IMR-90 (cell line): ENCODE results near the gene SLC9A9. TPM values are rescaled to one million over a fixed set of nuclear protein-coding genes. Genes with fewer than 3 reads are reported as not detected.

Source experiments
- ATAC-seq: fragments of 200-7000 bp; cut with Tn5 transposase; 2 replicates; pipeline ENCODE4 v1.9.1; 2020; ENCODE audit warnings: low read depth, mild to moderate bottlenecking, moderate library complexity
- BruUV-seq: library from RNA; stranded (reverse); fragments of 400-500 nt; replicated peaks from 2 replicates; lab custom pipeline; 2021; lab: Mats Ljungman, UMichigan
- CTCF ChIA-PET: fragments of 300-600 bp; formaldehyde crosslinking; extraction: SDS; loops from one replicate; lab custom pipeline; 2021; ENCODE audit warnings: antibody characterized with exemption; lab: Yijun Ruan, JAX
- POLR2A ChIA-PET: fragments of 300-600 bp; sonication (Branson Sonifier 250); formaldehyde crosslinking; loops from one replicate; lab custom pipeline; 2022; ENCODE audit warnings: antibody characterized with exemption; ENCODE audit not compliant: unreplicated experiment; lab: Charles Lee
- DNase-seq: peaks from one replicate; pipeline ENCODE4 v3.0.0; 2013
- H2AFZ ChIP-seq: replicated peaks from 2 replicates; pipeline ENCODE3; 2013; ENCODE audit warnings: low read length, mild to moderate bottlenecking; ENCODE audit not compliant: poor library complexity
- H2AK5ac ChIP-seq: 2 replicates; pipeline ENCODE4 v1.6.1; 2013; ENCODE audit warnings: low read depth, low read length, inconsistent platforms
- H2AK9ac ChIP-seq: replicated peaks from 2 replicates; pipeline ENCODE3; 2013; ENCODE audit warnings: mild to moderate bottlenecking, low read depth, low read length, moderate library complexity; ENCODE audit not compliant: poor library complexity
- H2BK120ac ChIP-seq: 2 replicates; pipeline ENCODE4 v1.6.1; 2013; ENCODE audit warnings: low read depth, low read length, inconsistent platforms
- H2BK15ac ChIP-seq: 3 replicates; pipeline ENCODE4 v1.6.1; 2013; ENCODE audit warnings: low read depth, low read length, inconsistent platforms
- H2BK20ac ChIP-seq: 2 replicates; pipeline ENCODE4 v1.6.1; 2013; ENCODE audit warnings: low read depth, mild to moderate bottlenecking, inconsistent platforms, low read length, moderate library complexity
- H2BK5ac ChIP-seq: 2 replicates; pipeline ENCODE4 v1.6.1; 2013; ENCODE audit warnings: mild to moderate bottlenecking, low read depth, low read length, inconsistent platforms; ENCODE audit not compliant: poor library complexity, severe bottlenecking
- H3K14ac ChIP-seq: replicated peaks from 2 replicates; pipeline ENCODE4 v1.6.1; 2013; ENCODE audit warnings: low read depth, low read length, inconsistent platforms
- H3K18ac ChIP-seq: 2 replicates; pipeline ENCODE4 v1.6.1; 2013; ENCODE audit warnings: low read depth, low read length, control low read depth
- H3K23ac ChIP-seq: 2 replicates; pipeline ENCODE4 v1.6.1; 2013; ENCODE audit warnings: low read depth, low read length, inconsistent platforms
- H3K27ac ChIP-seq: 2 replicates; pipeline ENCODE4 v1.5.1; 2013; ENCODE audit warnings: mild to moderate bottlenecking, control low read depth, low read length; ENCODE audit not compliant: insufficient read depth
- H3K27me3 ChIP-seq: 2 replicates; pipeline ENCODE4 v1.6.1; 2013; ENCODE audit warnings: low read length; ENCODE audit not compliant: control insufficient read depth, insufficient read depth
- H3K36me3 ChIP-seq: 2 replicates; pipeline ENCODE4 v1.6.1; 2013; ENCODE audit warnings: low read length, mixed read lengths; ENCODE audit not compliant: control insufficient read depth, insufficient read depth
- H3K4ac ChIP-seq: 2 replicates; pipeline ENCODE4 v1.6.1; 2013; ENCODE audit warnings: low read depth, low read length, inconsistent platforms
- H3K4me1 ChIP-seq: 2 replicates; pipeline ENCODE4 v1.6.1; 2013; ENCODE audit warnings: low read length, mixed read lengths; ENCODE audit not compliant: control insufficient read depth, insufficient read depth
- H3K4me2 ChIP-seq: 2 replicates; pipeline ENCODE4 v1.6.1; 2013; ENCODE audit warnings: low read depth, mild to moderate bottlenecking, control low read depth, low read length, moderate library complexity
- H3K4me3 ChIP-seq: 2 replicates; pipeline ENCODE4 v1.5.1; 2013; ENCODE audit warnings: low read depth, mild to moderate bottlenecking, control low read depth, low read length, moderate library complexity; ENCODE audit not compliant: insufficient read depth
- H3K56ac ChIP-seq: 2 replicates; pipeline ENCODE4 v1.6.1; 2013; ENCODE audit warnings: low read length, inconsistent platforms; ENCODE audit not compliant: insufficient read depth; ENCODE audit errors: extremely low read depth
- H3K79me1 ChIP-seq, 2 experiments: 2 replicates each; pipeline ENCODE4 v1.6.1; 2013; ENCODE audit warnings: low read length in 2 of 2, inconsistent platforms in 1 of 2, low read depth in 1 of 2
- H3K9ac ChIP-seq: 2 replicates; pipeline ENCODE4 v1.6.1; 2013; ENCODE audit warnings: low read depth, low read length, control low read depth
- H3K9me1 ChIP-seq: 2 replicates; pipeline ENCODE4 v1.6.1; 2013; ENCODE audit warnings: low read length, inconsistent platforms; ENCODE audit not compliant: insufficient read depth
- H3K9me3 ChIP-seq: 2 replicates; pipeline ENCODE4 v1.6.1; 2013; ENCODE audit warnings: low read length; ENCODE audit not compliant: control insufficient read depth, insufficient read depth
- H4K20me1 ChIP-seq: 2 replicates; pipeline ENCODE4 v1.6.1; 2013; ENCODE audit warnings: low read length, inconsistent platforms; ENCODE audit not compliant: insufficient read depth
- H4K5ac ChIP-seq: 2 replicates; pipeline ENCODE4 v1.6.1; 2013; ENCODE audit warnings: mild to moderate bottlenecking, low read depth, low read length, control low read depth
- H4K8ac ChIP-seq, 2 experiments: 2 replicates each; pipeline ENCODE4 v1.6.1; 2013; ENCODE audit warnings: low read depth in 2 of 2, low read length in 2 of 2, control low read depth in 1 of 2, inconsistent platforms in 1 of 2
- H4K91ac ChIP-seq: 2 replicates; pipeline ENCODE4 v1.6.1; 2013; ENCODE audit warnings: low read depth, low read length, inconsistent platforms; ENCODE audit not compliant: insufficient read depth
- BHLHE40 ChIP-seq: fragments of 150-350 bp; IDR thresholded peaks from 2 replicates; pipeline ENCODE4 v1.6.1; 2016; ENCODE audit warnings: mild to moderate bottlenecking, low read depth, low read length
- CEBPB ChIP-seq: IDR thresholded peaks from 2 replicates; pipeline ENCODE4 v1.6.1; 2012; ENCODE audit warnings: low read depth, low read length, improper control_type of control experiment
- CHD1 ChIP-seq: IDR thresholded peaks from 2 replicates; pipeline ENCODE4 v1.6.1; 2012; ENCODE audit warnings: low read depth, low read length, improper control_type of control experiment
- ELK1 ChIP-seq: fragments of 150-350 bp; IDR thresholded peaks from 2 replicates; pipeline ENCODE4 v1.6.1; 2016; ENCODE audit warnings: low read depth, mild to moderate bottlenecking, low read length, moderate library complexity, borderline replicate concordance
- FOS ChIP-seq: fragments of 150-350 bp; IDR thresholded peaks from 2 replicates; pipeline ENCODE4 v1.6.1; 2016; ENCODE audit warnings: low read depth, low read length
- MAFK ChIP-seq: IDR thresholded peaks from 2 replicates; pipeline ENCODE4 v1.6.1; 2012; ENCODE audit warnings: low read depth, low read length, improper control_type of control experiment
- MAZ ChIP-seq: IDR thresholded peaks from 2 replicates; pipeline ENCODE4 v1.6.1; 2012; ENCODE audit warnings: low read depth, mild to moderate bottlenecking, low read length, improper control_type of control experiment, moderate library complexity, borderline replicate concordance
- MXI1 ChIP-seq: IDR thresholded peaks from 2 replicates; pipeline ENCODE4 v1.6.1; 2012; ENCODE audit warnings: low read depth, mild to moderate bottlenecking, low read length, moderate library complexity, borderline replicate concordance
- NFE2L2 ChIP-seq: fragments of 150-350 bp; IDR thresholded peaks from 2 replicates; pipeline ENCODE4 v1.6.1; 2016; ENCODE audit warnings: low read depth, mild to moderate bottlenecking, low read length
- POLR2A ChIP-seq: IDR thresholded peaks from 2 replicates; pipeline ENCODE4 v1.6.1; 2012; ENCODE audit warnings: mild to moderate bottlenecking, low read depth, low read length
- RAD21 ChIP-seq: IDR thresholded peaks from 2 replicates; pipeline ENCODE4 v1.6.1; 2012; ENCODE audit warnings: low read length, improper control_type of control experiment
- RCOR1 ChIP-seq: IDR thresholded peaks from 2 replicates; pipeline ENCODE4 v1.6.1; 2012; ENCODE audit warnings: mild to moderate bottlenecking, low read length, improper control_type of control experiment; ENCODE audit not compliant: insufficient replicate concordance
- RFX5 ChIP-seq: IDR thresholded peaks from 2 replicates; pipeline ENCODE4 v1.8.0; 2012; ENCODE audit warnings: low read depth, mild to moderate bottlenecking, low read length, moderate library complexity
- SMC3 ChIP-seq: fragments of 150-350 bp; IDR thresholded peaks from 2 replicates; pipeline ENCODE4 v1.6.1; 2016; ENCODE audit warnings: low read depth, mild to moderate bottlenecking, antibody characterized with exemption, low read length, moderate library complexity
- USF2 ChIP-seq: fragments of 150-350 bp; IDR thresholded peaks from 2 replicates; pipeline ENCODE4 v1.6.1; 2017; ENCODE audit warnings: mild to moderate bottlenecking, antibody characterized with exemption, low read length, low read depth
- WGBS, 2 experiments: methylation state at CpG; one replicate each; pipeline versions ENCODE4 v1.1.5 to v1.1.7; 2013; ENCODE audit warnings: missing lambda C conversion rate in 2 of 2; ENCODE audit not compliant: insufficient read length in 1 of 2; ENCODE audit errors: extremely low coverage in 2 of 2; 5-methylcytosine and 5-hydroxymethylcytosine counted together
- dilution Hi-C: fragments of 300-500 bp; cut with HindIII; formaldehyde crosslinking; loops from one replicate; pipeline ENCODE4 v1.14.3; 2018; ENCODE audit warnings: low sequenced_read_pairs; ENCODE audit not compliant: unreplicated experiment
- in situ Hi-C: fragments of 300-500 bp; cut with MboI; formaldehyde crosslinking; loops from 3 replicates; pipeline ENCODE4 v1.14.3; 2019; ENCODE audit warnings: low sequenced_read_pairs, inconsistent platforms, mixed read lengths
- intact Hi-C: fragments of 100-400 bp; cut with micrococcal nuclease; formaldehyde crosslinking; loops from 2 replicates; pipeline ENCODE4 v1.10.0; 2022
- polyA plus RNA-seq, 3 experiments: library from polyadenylated mRNA; depleted of rRNA; stranded (reverse); fragments of >200 nt; gene quantifications; 2 replicates each; pipeline ENCODE4 v1.2.3, GENCODE V29; 2012; ENCODE audit warnings: low replicate concordance in 1 of 3
- total RNA-seq: library from RNA; depleted of rRNA; stranded (reverse); fragments of >200 nt; gene quantifications from 2 replicates; pipeline ENCODE4 v1.2.3, GENCODE V29; 2012
- TF ChIP-seq, protein P1 (sequence below): conservative IDR thresholded peaks from 2 replicates; pipeline ENCODE4 v1.5.1; 2012; ENCODE audit warnings: mild to moderate bottlenecking, low read depth, low read length, improper control_type of control experiment

Gene SLC9A9
- total and polyA plus RNA-seq, 2 of the 4 experiments (the other 2 are of a cell fraction): 1.4 to 2.3 TPM

- Histone ChIP-seq H2AFZ (no peak overlapping the region), H3K18ac (no peak overlapping the region), H3K23ac (no peak overlapping the region), H3K4me2 (no peak overlapping the region), H4K20me1 (no peaks in the 10 kb centered on the region), H2AK5ac (no peak overlapping the region), H4K5ac (no peak overlapping the region), H3K56ac (no peak overlapping the region), H2AK9ac (no peak overlapping the region), H2BK20ac (no peak overlapping the region), H3K4me3 (no peak overlapping the region), H3K27me3 (no peaks in the 10 kb centered on the region), H4K91ac (no peak overlapping the region), H3K79me1 (no peaks in the 10 kb centered on the region), H2BK15ac (no peak overlapping the region), H3K9me1 (no peaks in the 10 kb centered on the region), H3K36me3 (no peaks in the 10 kb centered on the region), H3K4ac (no peak overlapping the region), H3K9me3 (no peaks in the 10 kb centered on the region), H2BK5ac (no peak overlapping the region), H2BK120ac (no peak overlapping the region), H3K9ac (no peak overlapping the region), H4K8ac (no peak overlapping the region), H3K4me1 (no peaks in the 10 kb centered on the region), H3K14ac (no peak overlapping the region), H3K27ac (no peak overlapping the region)
- WGBS, 2 experiments: no CpG with 5 or more reads among the region's 3 CpGs
- intact Hi-C loops (no loop called here), in situ Hi-C loops (no loop called here), dilution Hi-C loops (no loop called here)
- CTCF ChIA-PET: no interaction called here
- ATAC-seq: no peak
- POLR2A ChIA-PET: no interaction called here
- no TSS peak for BruUV-seq
- no peak for TF ChIP-seq SMC3
- no peak for TF ChIP-seq BHLHE40
- no peak for TF ChIP-seq USF2
- no peak for TF ChIP-seq MXI1
- TF ChIP-seq CHD1: no peak
- no peak for TF ChIP-seq MAFK
- TF ChIP-seq CEBPB: no peak
- TF ChIP-seq POLR2A: no peak
- TF ChIP-seq ELK1: no peak
- no peak for TF ChIP-seq RAD21
- no peak for TF ChIP-seq MAZ
- TF ChIP-seq NFE2L2: no peak
- TF ChIP-seq, protein P1, sequence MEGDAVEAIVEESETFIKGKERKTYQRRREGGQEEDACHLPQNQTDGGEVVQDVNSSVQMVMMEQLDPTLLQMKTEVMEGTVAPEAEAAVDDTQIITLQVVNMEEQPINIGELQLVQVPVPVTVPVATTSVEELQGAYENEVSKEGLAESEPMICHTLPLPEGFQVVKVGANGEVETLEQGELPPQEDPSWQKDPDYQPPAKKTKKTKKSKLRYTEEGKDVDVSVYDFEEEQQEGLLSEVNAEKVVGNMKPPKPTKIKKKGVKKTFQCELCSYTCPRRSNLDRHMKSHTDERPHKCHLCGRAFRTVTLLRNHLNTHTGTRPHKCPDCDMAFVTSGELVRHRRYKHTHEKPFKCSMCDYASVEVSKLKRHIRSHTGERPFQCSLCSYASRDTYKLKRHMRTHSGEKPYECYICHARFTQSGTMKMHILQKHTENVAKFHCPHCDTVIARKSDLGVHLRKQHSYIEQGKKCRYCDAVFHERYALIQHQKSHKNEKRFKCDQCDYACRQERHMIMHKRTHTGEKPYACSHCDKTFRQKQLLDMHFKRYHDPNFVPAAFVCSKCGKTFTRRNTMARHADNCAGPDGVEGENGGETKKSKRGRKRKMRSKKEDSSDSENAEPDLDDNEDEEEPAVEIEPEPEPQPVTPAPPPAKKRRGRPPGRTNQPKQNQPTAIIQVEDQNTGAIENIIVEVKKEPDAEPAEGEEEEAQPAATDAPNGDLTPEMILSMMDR: no peak
- TF ChIP-seq RFX5: no peak
- TF ChIP-seq FOS: no peak
- no peak for TF ChIP-seq RCOR1
- DNase-seq: no peak
These were observed 490.6 kb downstream of the SLC9A9 start for GRCh38 chr3:143357700-143358099.
